HEK293T (cell line): ENCODE measurements around the gene CUBN.

ENCODE experiments used
- CTCF ChIA-PET: fragments of 350-600 bp; formaldehyde crosslinking; extraction: SDS; loops from one replicate; lab custom pipeline; 2021; ENCODE audit warnings: antibody characterized with exemption, inconsistent platforms; lab: Yijun Ruan, JAX
- POLR2A ChIA-PET: fragments of 350-600 bp; formaldehyde crosslinking; extraction: SDS; loops from one replicate; lab custom pipeline; 2020; ENCODE audit warnings: antibody characterized with exemption, inconsistent platforms; lab: Yijun Ruan, JAX
- DNase-seq: peaks from one replicate; pipeline ENCODE4 v3.0.0; 2012; ENCODE audit warnings: mixed read lengths; ENCODE audit errors: extremely low spot score
- ARNT ChIP-seq: fragments of 450-650 bp; IDR thresholded peaks from 2 replicates; pipeline ENCODE4 v1.6.1; 2017; ENCODE audit warnings: mild to moderate bottlenecking
- BHLHE40 ChIP-seq: fragments of 450-650 bp; IDR thresholded peaks from 2 replicates; pipeline ENCODE4 v1.6.1; 2016; ENCODE audit warnings: mild to moderate bottlenecking, moderate library complexity, borderline replicate concordance
- CTBP1 ChIP-seq: fragments of 450-650 bp; IDR thresholded peaks from 2 replicates; pipeline ENCODE4 v1.6.1; 2016; ENCODE audit warnings: borderline replicate concordance
- ELF4 ChIP-seq: fragments of 450-650 bp; IDR thresholded peaks from 2 replicates; pipeline ENCODE4 v1.6.1; 2017; ENCODE audit warnings: antibody characterized with exemption
- FOXA1 ChIP-seq: fragments of 450-650 bp; IDR thresholded peaks from 2 replicates; pipeline ENCODE4 v1.6.1; 2016; ENCODE audit warnings: mild to moderate bottlenecking
- FOXK2 ChIP-seq: fragments of 450-650 bp; IDR thresholded peaks from 2 replicates; pipeline ENCODE4 v1.6.1; 2016; ENCODE audit warnings: mild to moderate bottlenecking
- FOXM1 ChIP-seq: fragments of 450-650 bp; IDR thresholded peaks from 2 replicates; pipeline ENCODE4 v1.6.1; 2017; ENCODE audit warnings: mild to moderate bottlenecking, borderline replicate concordance
- HDGF ChIP-seq: fragments of 450-650 bp; IDR thresholded peaks from 2 replicates; pipeline ENCODE4 v1.6.1; 2017; ENCODE audit warnings: antibody characterized with exemption, borderline replicate concordance
- L3MBTL2 ChIP-seq: fragments of 450-650 bp; conservative IDR thresholded peaks from 2 replicates; pipeline ENCODE4 v1.6.1; 2016; ENCODE audit warnings: mild to moderate bottlenecking
- LEF1 ChIP-seq: fragments of 450-650 bp; IDR thresholded peaks from 2 replicates; pipeline ENCODE4 v1.6.1; 2017; ENCODE audit warnings: mild to moderate bottlenecking, borderline replicate concordance
- NFRKB ChIP-seq: fragments of 450-650 bp; IDR thresholded peaks from 2 replicates; pipeline ENCODE4 v1.6.1; 2016; ENCODE audit warnings: mild to moderate bottlenecking, moderate library complexity
- SP1 ChIP-seq: fragments of 450-650 bp; IDR thresholded peaks from 2 replicates; pipeline ENCODE4 v1.6.1; 2017
- SUZ12 ChIP-seq: fragments of 450-650 bp; IDR thresholded peaks from 2 replicates; pipeline ENCODE4 v1.6.1; 2016; ENCODE audit warnings: mild to moderate bottlenecking
- TARDBP ChIP-seq: fragments of 450-650 bp; IDR thresholded peaks from 2 replicates; pipeline ENCODE4 v1.6.1; 2016
- ZNF384 ChIP-seq: fragments of 450-650 bp; IDR thresholded peaks from 2 replicates; pipeline ENCODE4 v1.6.1; 2016
- TF ChIP-seq, protein P1 (sequence below): fragments of 450-650 bp; IDR thresholded peaks from 2 replicates; pipeline ENCODE4 v1.6.1; 2016

Gene CUBN

GRCh38 chr10:17145239-17145638 lies 15.6 kb upstream of the CUBN start:
- ChIA-PET CTCF (no interaction called here), POLR2A (interaction anchor here (1.4 kb wide), 1 partner anchor 85 kb away, joined by 6 read pairs; no protein-coding TSS in a partner anchor)
- TF ChIP-seq ZNF384: no peak
- no peak for TF ChIP-seq ARNT
- TF ChIP-seq CTBP1: no peak
- TF ChIP-seq HDGF: no peak
- no peak for TF ChIP-seq LEF1
- TF ChIP-seq, protein P1, sequence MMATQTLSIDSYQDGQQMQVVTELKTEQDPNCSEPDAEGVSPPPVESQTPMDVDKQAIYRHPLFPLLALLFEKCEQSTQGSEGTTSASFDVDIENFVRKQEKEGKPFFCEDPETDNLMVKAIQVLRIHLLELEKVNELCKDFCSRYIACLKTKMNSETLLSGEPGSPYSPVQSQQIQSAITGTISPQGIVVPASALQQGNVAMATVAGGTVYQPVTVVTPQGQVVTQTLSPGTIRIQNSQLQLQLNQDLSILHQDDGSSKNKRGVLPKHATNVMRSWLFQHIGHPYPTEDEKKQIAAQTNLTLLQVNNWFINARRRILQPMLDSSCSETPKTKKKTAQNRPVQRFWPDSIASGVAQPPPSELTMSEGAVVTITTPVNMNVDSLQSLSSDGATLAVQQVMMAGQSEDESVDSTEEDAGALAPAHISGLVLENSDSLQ: no peak
- TF ChIP-seq SUZ12: no peak
- TF ChIP-seq ELF4: no peak
- TF ChIP-seq FOXM1: no peak
- no peak for TF ChIP-seq NFRKB
- TF ChIP-seq FOXA1: no peak
- no peak for TF ChIP-seq L3MBTL2
- TF ChIP-seq FOXK2: no peak
- TF ChIP-seq BHLHE40: no peak
- no peak for TF ChIP-seq TARDBP
- no peak for DNase-seq

DNA sequence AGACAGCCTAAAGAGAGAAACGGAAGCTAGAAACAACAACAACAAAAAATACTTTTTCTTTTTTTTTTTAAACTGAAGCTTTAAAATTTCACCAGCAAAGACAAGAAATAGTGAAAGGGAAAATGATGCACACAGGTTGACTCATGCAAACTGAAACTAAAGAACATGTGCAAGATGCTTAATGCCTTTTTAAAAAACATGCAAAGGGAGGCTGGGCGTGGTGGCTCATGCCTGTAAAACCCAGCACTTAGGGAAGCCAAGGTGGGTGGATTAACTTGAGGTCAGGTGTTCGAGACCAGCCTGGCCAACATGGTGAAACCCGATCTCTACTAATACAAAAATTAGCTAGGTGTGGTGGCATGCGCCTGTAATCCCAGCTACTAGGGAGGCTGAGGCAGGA lies 15.1 kb upstream of the CUBN start:
- ChIA-PET CTCF (no interaction called here), POLR2A (interaction anchor here (1.4 kb wide), 1 partner anchor 85 kb away, joined by 6 read pairs; no protein-coding TSS in a partner anchor)
- TF ChIP-seq FOXK2 (no peak), NFRKB (no peak), LEF1 (no peak), SP1 (no peak), ZNF384 (no peak), L3MBTL2 (no peak), SUZ12 (no peak), HDGF (no peak), ELF4 (no peak), FOXM1 (no peak), TARDBP (no peak), CTBP1 (no peak)
- TF ChIP-seq, protein P1: no peak
- no peak for DNase-seq

GRCh38 chr10:17144032-17144431 lies 14.4 kb upstream of the CUBN start:
- ChIA-PET POLR2A (no interaction called here), CTCF (interaction anchor here (0.6 to 1.1 kb wide), 2 partner anchors 193 to 199 kb away, joined by 3 read pairs; no protein-coding TSS in a partner anchor)
- no peak for DNase-seq
- TF ChIP-seq FOXA1 (no peak), FOXK2 (no peak), NFRKB (no peak), BHLHE40 (no peak)
- TF ChIP-seq, protein P1: no peak

- TF ChIP-seq L3MBTL2 (no peak), FOXM1 (no peak), BHLHE40 (no peak), ELF4 (no peak), SP1 (no peak), FOXK2 (no peak), TARDBP (no peak), FOXA1 (no peak), HDGF (no peak), ARNT (no peak), CTBP1 (no peak), ZNF384 (no peak)
- ChIA-PET POLR2A (no interaction called here), CTCF (interaction anchor here (0.6 to 1.1 kb wide), 2 partner anchors 192 to 198 kb away, joined by 3 read pairs; no protein-coding TSS in a partner anchor)
- no peak for DNase-seq
These were observed 13.6 kb upstream of the CUBN start for GRCh38 chr10:17143055-17143690.

DNA sequence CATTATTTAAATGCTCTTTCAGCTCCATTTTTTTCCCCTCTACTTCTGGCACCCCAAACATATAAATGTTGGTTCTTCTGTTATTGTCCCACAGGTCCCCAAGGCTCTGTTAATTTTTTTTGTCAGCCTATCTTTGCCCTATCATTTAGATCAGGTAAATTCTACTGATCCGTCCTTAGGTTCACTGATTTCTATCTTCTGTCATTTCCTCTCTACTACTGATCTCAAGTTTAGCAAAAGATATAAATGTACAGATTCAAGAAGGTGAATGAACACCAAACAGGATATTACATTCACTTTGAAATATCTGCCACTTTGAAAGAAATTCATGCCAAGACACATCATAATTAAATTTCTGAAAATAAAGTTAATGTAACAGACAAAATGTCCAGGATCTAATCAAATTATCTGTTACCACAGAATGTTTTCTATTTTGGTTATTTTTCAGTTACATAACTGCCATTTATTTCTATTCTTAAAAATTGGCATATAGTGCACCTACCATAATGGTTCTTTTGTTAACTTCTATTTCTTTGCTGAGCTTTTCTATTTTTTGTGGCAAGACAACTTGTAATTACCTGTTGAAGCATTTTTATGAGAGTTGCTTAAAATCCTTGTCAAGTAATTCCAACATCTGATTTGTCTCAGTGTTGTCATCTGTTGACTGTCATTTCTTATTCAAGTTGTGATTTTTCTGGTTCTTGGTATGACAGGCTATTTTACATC lies 12.1 kb upstream of the CUBN start:
- TF ChIP-seq LEF1: no peak
- no peak for TF ChIP-seq FOXM1
- TF ChIP-seq CTBP1: no peak
- TF ChIP-seq HDGF: no peak
- TF ChIP-seq NFRKB: no peak
- no peak for TF ChIP-seq ZNF384
- no peak for TF ChIP-seq SUZ12
- no peak for TF ChIP-seq TARDBP
- TF ChIP-seq FOXA1: no peak
- TF ChIP-seq ARNT: no peak
- TF ChIP-seq L3MBTL2: no peak
- TF ChIP-seq BHLHE40: no peak
- TF ChIP-seq FOXK2: no peak
- TF ChIP-seq, protein P1: no peak
- TF ChIP-seq SP1: no peak
- TF ChIP-seq ELF4: no peak
- no peak for DNase-seq
- ChIA-PET CTCF (interaction anchor here (1.0 kb wide), 1 partner anchor 10 kb away, joined by 3 read pairs; no protein-coding TSS in a partner anchor), POLR2A (no interaction called here)
